ENCODE results near the gene TRERF1. TPM values are rescaled to one million over a fixed set of nuclear protein-coding genes. Genes with fewer than 3 reads are reported as not detected.

TRERF1 gene
- total RNA-seq, 6 experiments from 2014 or later: 10.5 to 16.4 (median 15.2) TPM

DNA sequence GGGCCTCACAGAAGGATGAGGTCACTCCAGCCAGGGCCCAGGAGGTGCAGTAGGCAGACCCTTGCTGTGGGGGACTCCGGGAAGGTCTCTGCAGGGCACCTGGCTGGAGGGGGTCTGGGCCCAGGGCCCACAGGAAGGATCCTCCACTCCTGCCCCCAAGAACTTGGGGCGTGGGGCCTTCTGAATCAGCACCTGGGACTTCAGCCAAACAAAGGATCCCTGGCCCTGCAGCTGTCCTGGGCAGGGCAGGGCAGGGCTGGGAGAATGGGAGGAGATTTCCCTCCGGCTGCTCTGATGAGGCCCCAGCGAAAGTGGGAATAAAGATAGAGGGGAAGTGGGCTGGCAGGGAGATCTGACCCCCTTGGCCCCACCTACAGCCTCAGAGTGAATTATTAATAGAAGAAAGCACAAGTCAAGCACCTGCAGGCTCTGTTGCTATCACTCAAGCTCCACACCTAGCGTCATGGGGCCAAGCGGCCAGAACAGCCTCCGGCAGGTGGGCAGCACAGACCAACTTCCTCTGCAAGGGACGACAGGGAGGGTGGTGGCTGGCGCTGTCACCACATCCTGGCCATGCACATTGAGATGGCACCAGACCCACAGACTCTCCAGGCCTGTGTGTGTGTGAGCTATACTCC is 172.5 kb downstream of the TRERF1 start:
- no peak overlapping the region; the same call in 1 of the 2 replicates for H3K4me3 Mint-ChIP-seq
- H3K27ac Mint-ChIP-seq: peak overlapping the region; percentile 49
- DNase-seq: peak; percentile 44
- no peaks in the 10 kb centered on the region; the same call in 1 of the 2 replicates for H3K27me3 Mint-ChIP-seq (ENCODE audit: insufficient read depth)
- TF ChIP-seq, protein P1, sequence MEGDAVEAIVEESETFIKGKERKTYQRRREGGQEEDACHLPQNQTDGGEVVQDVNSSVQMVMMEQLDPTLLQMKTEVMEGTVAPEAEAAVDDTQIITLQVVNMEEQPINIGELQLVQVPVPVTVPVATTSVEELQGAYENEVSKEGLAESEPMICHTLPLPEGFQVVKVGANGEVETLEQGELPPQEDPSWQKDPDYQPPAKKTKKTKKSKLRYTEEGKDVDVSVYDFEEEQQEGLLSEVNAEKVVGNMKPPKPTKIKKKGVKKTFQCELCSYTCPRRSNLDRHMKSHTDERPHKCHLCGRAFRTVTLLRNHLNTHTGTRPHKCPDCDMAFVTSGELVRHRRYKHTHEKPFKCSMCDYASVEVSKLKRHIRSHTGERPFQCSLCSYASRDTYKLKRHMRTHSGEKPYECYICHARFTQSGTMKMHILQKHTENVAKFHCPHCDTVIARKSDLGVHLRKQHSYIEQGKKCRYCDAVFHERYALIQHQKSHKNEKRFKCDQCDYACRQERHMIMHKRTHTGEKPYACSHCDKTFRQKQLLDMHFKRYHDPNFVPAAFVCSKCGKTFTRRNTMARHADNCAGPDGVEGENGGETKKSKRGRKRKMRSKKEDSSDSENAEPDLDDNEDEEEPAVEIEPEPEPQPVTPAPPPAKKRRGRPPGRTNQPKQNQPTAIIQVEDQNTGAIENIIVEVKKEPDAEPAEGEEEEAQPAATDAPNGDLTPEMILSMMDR (IDR thresholded peaks at IDR 0.05): no peak
- peaks cover 37% of the 10 kb centered on the region for H3K4me1 Mint-ChIP-seq (ENCODE audit: low read depth)
- no peaks in the 10 kb centered on the region; the same call in 1 of the 2 replicates for H3K36me3 Mint-ChIP-seq (ENCODE audit: low read depth)
- no peaks in the 10 kb centered on the region for H3K9me3 Mint-ChIP-seq

- no peaks in the 10 kb centered on the region; the same call in 1 of the 2 replicates for H3K36me3 Mint-ChIP-seq (ENCODE audit: low read depth)
- H3K4me3 Mint-ChIP-seq: no peak overlapping the region
- H3K9me3 Mint-ChIP-seq: no peaks in the 10 kb centered on the region
- peak overlapping the region; percentile 49; the same call in 1 of the 2 replicates for H3K27ac Mint-ChIP-seq
- peaks cover 37% of the 10 kb centered on the region for H3K4me1 Mint-ChIP-seq (ENCODE audit: low read depth)
- TF ChIP-seq, protein P1 (IDR thresholded peaks at IDR 0.05): no peak
- no peaks in the 10 kb centered on the region; the same call in 1 of the 2 replicates for H3K27me3 Mint-ChIP-seq (ENCODE audit: insufficient read depth)
- no peak for DNase-seq
Observed at GRCh38 chr6:42278131-42278853, 173.4 kb downstream of the TRERF1 start.

DNA sequence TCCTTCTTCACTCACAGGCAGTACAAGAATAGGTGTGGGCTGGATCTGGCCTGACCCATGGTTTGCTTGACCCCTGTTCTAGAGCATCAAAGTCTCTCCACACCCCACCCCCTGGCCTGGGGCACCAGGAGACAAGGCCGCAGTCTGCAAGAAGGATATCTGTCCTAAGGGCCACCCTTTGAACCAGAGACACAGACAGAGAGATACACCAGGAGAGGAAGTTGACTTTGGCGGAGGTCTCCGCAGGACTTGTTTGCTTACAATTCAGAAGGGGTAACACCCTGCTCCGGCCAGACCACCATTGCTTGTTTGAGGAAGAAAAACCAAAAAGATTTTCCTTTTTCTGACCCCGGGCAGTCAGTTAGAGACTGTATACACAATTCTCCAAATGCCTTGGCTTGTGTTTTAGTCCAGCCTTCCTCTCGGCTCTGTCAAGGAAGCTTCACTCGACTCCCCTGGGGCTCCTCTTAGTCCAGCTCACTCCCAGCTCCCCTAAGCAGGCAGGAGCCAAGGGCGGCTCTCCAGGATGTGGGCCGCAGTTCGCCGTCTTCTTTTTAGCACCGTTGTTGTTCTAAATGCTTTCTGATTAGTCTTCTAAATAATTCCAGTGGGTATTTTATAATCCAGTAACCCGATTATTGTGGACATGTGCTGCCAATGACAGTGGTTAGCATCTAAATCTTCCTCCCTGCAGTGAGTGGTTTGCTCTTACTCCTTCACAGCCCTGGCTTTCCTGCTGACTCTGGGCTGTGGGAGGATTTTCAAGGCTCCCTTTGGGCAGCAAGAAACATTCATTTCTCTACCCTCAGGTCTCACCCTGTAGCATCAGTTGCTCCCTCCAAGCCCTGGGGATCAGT is 175.5 kb downstream of the TRERF1 start:
- Mint-ChIP-seq H3K4me1 (ENCODE audit: low read depth) (peaks cover 48% of the 10 kb centered on the region), H3K27ac (no peak overlapping the region), H3K4me3 (no peak overlapping the region; the same call in 1 of the 2 replicates), H3K27me3 (ENCODE audit: insufficient read depth) (no peaks in the 10 kb centered on the region; the same call in 1 of the 2 replicates), H3K36me3 (ENCODE audit: low read depth) (no peaks in the 10 kb centered on the region; the same call in 1 of the 2 replicates), H3K9me3 (no peaks in the 10 kb centered on the region)
- DNase-seq: no peak
- TF ChIP-seq, protein P1 (IDR thresholded peaks at IDR 0.05): no peak

DNA sequence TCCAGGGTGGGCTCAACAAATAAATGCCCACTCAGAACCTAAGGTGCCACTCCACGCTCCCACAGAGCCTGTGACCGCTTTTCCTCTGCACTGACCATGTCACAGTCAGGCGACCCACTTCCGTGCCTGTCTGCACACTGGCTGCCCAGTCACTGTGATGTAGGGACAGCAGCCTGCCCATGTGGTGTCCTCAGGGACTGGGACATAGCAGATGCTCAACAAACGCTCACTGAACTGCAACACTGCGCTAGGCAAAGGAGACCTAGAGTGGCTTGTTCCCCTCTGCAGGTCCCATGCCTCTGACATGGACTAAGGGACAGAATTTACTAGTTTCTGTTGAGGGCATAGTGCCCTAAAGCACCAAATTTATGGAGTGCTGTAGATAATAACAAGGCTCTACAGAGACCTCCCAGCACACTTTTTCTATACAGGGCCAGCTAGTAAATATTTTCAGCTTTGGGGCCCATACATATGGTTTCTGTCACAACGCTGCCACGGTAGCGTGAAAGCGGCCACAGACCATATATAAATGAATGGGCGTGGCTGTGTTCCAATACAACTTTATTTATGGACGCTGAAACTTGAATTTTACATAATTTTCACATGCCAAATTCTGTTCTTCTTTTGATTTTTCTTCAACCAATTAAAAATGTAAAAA is 176.2 kb downstream of the TRERF1 start:
- H3K4me3 Mint-ChIP-seq: no peak overlapping the region
- TF ChIP-seq, protein P1 (IDR thresholded peaks at IDR 0.05): no peak
- H3K27me3 Mint-ChIP-seq (ENCODE audit: insufficient read depth): no peaks in the 10 kb centered on the region; the same call in 1 of the 2 replicates
- no peak overlapping the region for H3K27ac Mint-ChIP-seq
- H3K4me1 Mint-ChIP-seq (ENCODE audit: low read depth): peaks cover 40% of the 10 kb centered on the region
- DNase-seq: no peak
- H3K36me3 Mint-ChIP-seq (ENCODE audit: low read depth): no peaks in the 10 kb centered on the region; the same call in 1 of the 2 replicates
- no peaks in the 10 kb centered on the region for H3K9me3 Mint-ChIP-seq

DNA sequence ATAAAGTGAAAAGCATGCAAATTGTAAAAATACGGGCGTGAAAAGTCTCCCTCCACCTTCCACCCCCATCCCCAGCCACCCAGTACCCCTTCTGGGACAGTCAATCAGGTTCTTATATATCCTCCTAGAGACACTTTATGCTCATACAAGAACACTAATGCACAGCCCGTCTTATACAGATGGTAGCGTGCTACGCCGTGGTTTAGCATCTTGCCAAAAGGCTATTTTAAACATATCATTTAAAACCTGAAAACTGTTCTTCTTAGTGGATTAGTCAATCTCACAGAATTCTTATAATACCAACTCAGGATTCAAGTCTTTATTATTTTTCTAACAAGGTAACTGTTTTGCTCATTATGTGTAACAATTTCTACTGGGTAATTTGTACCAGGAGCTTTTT is 176.8 kb downstream of the TRERF1 start:
- Mint-ChIP-seq H3K36me3 (ENCODE audit: low read depth) (no peaks in the 10 kb centered on the region; the same call in 1 of the 2 replicates), H3K9me3 (no peaks in the 10 kb centered on the region), H3K27me3 (ENCODE audit: insufficient read depth) (no peaks in the 10 kb centered on the region; the same call in 1 of the 2 replicates), H3K4me3 (no peak overlapping the region), H3K4me1 (ENCODE audit: low read depth) (peaks cover 34% of the 10 kb centered on the region), H3K27ac (no peak overlapping the region)
- DNase-seq: no peak
- TF ChIP-seq, protein P1 (IDR thresholded peaks at IDR 0.05): no peak

All from HFFc6 (cell line).